K562 (cell line): Measurements from ENCODE around the gene CCDC159. TPM values are rescaled to one million over a fixed set of nuclear protein-coding genes. Genes with fewer than 3 reads are reported as not detected.

Source experiments
- AFF1 ChIP-seq, 2 experiments: fragments of 450-650 bp; IDR thresholded peaks; 2 replicates each; pipeline ENCODE4 v1.6.1; 2018; ENCODE audit warnings: mild to moderate bottlenecking in 2 of 2, low read depth in 1 of 2; ENCODE audit not compliant: partially characterized antibody in 2 of 2
- CBFA2T2 ChIP-seq: fragments of 450-650 bp; conservative IDR thresholded peaks from 2 replicates; pipeline ENCODE4 v1.6.1; 2017; ENCODE audit warnings: mild to moderate bottlenecking
- COPS2 ChIP-seq: fragments of 450-650 bp; conservative IDR thresholded peaks from 2 replicates; pipeline ENCODE4 v1.6.1; 2016; ENCODE audit warnings: mild to moderate bottlenecking, moderate library complexity
- CREB5 ChIP-seq: fragments of 250-450 bp; sonication (Bioruptor Pico); IDR thresholded peaks from 2 replicates; pipeline ENCODE4 v1.5.0; 2020; ENCODE audit warnings: mild to moderate bottlenecking
- PYGO2 ChIP-seq: fragments of 450-650 bp; IDR thresholded peaks from 2 replicates; pipeline ENCODE4 v1.6.1; 2016; ENCODE audit warnings: mild to moderate bottlenecking, missing genetic modification characterization, moderate library complexity, missing compliant biosample characterization
- SRF ChIP-seq, 2 experiments: fragments of 250-450, 450-650 bp in 1 of 2; sonication (Bioruptor Pico) in 1 of 2; sonication (generic) in 1 of 2; formaldehyde crosslinking; IDR thresholded peaks; 2 replicates each; pipeline versions ENCODE4 v1.5.0 to v1.5.1; 2020 to 2022; ENCODE audit warnings: mild to moderate bottlenecking in 1 of 2, missing genetic modification reagents in 1 of 2
- ZBTB17 ChIP-seq: fragments of 450-650 bp; formaldehyde crosslinking; IDR thresholded peaks from 2 replicates; pipeline ENCODE4 v1.4.0; 2020; ENCODE audit warnings: mild to moderate bottlenecking
- ZKSCAN1 ChIP-seq: fragments of 150-350 bp; IDR thresholded peaks from 2 replicates; pipeline ENCODE4 v1.6.1; 2016; ENCODE audit warnings: low read depth, low read length
- ZNF431 ChIP-seq: sonication (generic); formaldehyde crosslinking; IDR thresholded peaks from 2 replicates; pipeline ENCODE4 v1.8.0; 2022; ENCODE audit warnings: mild to moderate bottlenecking, missing genetic modification reagents
- polyA plus RNA-seq, 8 experiments: library from polyadenylated mRNA; depleted of rRNA in 4 of 8; stranded (reverse) in 5 of 8; unstranded in 3 of 8; fragments of >200 nt; fragmentation: Nextera tagmentation in 2 of 8; fragmentation: Illumina TruSeq in 1 of 8; extraction: Ambion mirVana in 2 of 8; extraction: Trizol in 1 of 8; gene quantifications; 2 replicates each; pipeline versions ENCODE4 v1.2.1 to v1.2.3, GENCODE V29; 2011 to 2014; ENCODE audit warnings: inconsistent platforms in 1 of 8, missing spikeins in 1 of 8
- total RNA-seq, 7 experiments: library from RNA; depleted of rRNA in 6 of 7; stranded (reverse); fragments of >200 nt in 6 of 7; fragmentation: Illumina TruSeq in 2 of 7; extraction: Trizol in 2 of 7; gene quantifications; 2 replicates each; pipeline versions ENCODE4 v1.2.1 to v1.2.3, GENCODE V29; 2011 to 2021; ENCODE audit warnings: low replicate concordance in 1 of 7
- TF ChIP-seq, protein P1 (sequence below): IDR thresholded peaks from 2 replicates; pipeline ENCODE4 v1.6.1; 2011; ENCODE audit not compliant: insufficient read length; ENCODE audit errors: extremely low read depth
- TF ChIP-seq, protein P2 (sequence below): fragments of 200-600 bp; sonication (generic); IDR thresholded peaks from one replicate; pipeline ENCODE4 v1.6.1; 2012; ENCODE audit warnings: mild to moderate bottlenecking, low read depth, low read length, inconsistent platforms

Gene CCDC159
- total and polyA plus RNA-seq, 9 of the 15 experiments (the other 6 are each of a cell fraction or from before 2014, with no cell fraction given) = 0.68 to 10.1 (median 4.7) TPM

DNA sequence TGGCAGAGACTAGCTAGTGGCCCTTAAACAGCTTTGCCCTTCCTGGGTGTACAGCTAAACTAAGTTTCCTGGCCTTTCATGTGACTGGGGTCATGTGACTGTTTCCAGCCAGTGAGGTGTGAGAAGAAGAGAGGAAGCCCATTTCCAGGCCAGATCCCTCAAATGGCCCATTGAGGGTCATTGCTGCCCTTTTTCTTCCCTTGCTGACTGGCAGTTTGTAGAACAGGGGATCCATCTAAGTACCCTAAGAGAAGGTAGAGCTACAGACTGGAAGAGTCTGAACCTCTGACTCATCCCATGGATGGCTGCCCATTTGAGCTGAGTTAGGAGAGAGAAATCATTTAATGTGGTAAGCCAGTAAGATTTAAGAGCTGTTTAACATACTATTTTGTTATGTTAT lies 30.9 kb downstream of the CCDC159 start (continued):
- TF ChIP-seq COPS2 = no peak
- no peak for TF ChIP-seq ZNF431 (CRISPR knock-in tag)
- TF ChIP-seq CREB5 = no peak
- TF ChIP-seq SRF (CRISPR knock-in tag; IDR thresholded peaks at IDR 0.05) = no peak
- TF ChIP-seq ZBTB17 (CRISPR knock-in tag) = no peak
- TF ChIP-seq CBFA2T2 = peak; percentile 84
- no peak for TF ChIP-seq ZKSCAN1
- TF ChIP-seq AFF1 (IDR thresholded peaks at IDR 0.05; ENCODE audit: low read depth in 1 of 2, partially characterized antibody in 2 of 2) = no peak
- TF ChIP-seq, protein P1, sequence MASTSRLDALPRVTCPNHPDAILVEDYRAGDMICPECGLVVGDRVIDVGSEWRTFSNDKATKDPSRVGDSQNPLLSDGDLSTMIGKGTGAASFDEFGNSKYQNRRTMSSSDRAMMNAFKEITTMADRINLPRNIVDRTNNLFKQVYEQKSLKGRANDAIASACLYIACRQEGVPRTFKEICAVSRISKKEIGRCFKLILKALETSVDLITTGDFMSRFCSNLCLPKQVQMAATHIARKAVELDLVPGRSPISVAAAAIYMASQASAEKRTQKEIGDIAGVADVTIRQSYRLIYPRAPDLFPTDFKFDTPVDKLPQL = no peak
- TF ChIP-seq, protein P2, sequence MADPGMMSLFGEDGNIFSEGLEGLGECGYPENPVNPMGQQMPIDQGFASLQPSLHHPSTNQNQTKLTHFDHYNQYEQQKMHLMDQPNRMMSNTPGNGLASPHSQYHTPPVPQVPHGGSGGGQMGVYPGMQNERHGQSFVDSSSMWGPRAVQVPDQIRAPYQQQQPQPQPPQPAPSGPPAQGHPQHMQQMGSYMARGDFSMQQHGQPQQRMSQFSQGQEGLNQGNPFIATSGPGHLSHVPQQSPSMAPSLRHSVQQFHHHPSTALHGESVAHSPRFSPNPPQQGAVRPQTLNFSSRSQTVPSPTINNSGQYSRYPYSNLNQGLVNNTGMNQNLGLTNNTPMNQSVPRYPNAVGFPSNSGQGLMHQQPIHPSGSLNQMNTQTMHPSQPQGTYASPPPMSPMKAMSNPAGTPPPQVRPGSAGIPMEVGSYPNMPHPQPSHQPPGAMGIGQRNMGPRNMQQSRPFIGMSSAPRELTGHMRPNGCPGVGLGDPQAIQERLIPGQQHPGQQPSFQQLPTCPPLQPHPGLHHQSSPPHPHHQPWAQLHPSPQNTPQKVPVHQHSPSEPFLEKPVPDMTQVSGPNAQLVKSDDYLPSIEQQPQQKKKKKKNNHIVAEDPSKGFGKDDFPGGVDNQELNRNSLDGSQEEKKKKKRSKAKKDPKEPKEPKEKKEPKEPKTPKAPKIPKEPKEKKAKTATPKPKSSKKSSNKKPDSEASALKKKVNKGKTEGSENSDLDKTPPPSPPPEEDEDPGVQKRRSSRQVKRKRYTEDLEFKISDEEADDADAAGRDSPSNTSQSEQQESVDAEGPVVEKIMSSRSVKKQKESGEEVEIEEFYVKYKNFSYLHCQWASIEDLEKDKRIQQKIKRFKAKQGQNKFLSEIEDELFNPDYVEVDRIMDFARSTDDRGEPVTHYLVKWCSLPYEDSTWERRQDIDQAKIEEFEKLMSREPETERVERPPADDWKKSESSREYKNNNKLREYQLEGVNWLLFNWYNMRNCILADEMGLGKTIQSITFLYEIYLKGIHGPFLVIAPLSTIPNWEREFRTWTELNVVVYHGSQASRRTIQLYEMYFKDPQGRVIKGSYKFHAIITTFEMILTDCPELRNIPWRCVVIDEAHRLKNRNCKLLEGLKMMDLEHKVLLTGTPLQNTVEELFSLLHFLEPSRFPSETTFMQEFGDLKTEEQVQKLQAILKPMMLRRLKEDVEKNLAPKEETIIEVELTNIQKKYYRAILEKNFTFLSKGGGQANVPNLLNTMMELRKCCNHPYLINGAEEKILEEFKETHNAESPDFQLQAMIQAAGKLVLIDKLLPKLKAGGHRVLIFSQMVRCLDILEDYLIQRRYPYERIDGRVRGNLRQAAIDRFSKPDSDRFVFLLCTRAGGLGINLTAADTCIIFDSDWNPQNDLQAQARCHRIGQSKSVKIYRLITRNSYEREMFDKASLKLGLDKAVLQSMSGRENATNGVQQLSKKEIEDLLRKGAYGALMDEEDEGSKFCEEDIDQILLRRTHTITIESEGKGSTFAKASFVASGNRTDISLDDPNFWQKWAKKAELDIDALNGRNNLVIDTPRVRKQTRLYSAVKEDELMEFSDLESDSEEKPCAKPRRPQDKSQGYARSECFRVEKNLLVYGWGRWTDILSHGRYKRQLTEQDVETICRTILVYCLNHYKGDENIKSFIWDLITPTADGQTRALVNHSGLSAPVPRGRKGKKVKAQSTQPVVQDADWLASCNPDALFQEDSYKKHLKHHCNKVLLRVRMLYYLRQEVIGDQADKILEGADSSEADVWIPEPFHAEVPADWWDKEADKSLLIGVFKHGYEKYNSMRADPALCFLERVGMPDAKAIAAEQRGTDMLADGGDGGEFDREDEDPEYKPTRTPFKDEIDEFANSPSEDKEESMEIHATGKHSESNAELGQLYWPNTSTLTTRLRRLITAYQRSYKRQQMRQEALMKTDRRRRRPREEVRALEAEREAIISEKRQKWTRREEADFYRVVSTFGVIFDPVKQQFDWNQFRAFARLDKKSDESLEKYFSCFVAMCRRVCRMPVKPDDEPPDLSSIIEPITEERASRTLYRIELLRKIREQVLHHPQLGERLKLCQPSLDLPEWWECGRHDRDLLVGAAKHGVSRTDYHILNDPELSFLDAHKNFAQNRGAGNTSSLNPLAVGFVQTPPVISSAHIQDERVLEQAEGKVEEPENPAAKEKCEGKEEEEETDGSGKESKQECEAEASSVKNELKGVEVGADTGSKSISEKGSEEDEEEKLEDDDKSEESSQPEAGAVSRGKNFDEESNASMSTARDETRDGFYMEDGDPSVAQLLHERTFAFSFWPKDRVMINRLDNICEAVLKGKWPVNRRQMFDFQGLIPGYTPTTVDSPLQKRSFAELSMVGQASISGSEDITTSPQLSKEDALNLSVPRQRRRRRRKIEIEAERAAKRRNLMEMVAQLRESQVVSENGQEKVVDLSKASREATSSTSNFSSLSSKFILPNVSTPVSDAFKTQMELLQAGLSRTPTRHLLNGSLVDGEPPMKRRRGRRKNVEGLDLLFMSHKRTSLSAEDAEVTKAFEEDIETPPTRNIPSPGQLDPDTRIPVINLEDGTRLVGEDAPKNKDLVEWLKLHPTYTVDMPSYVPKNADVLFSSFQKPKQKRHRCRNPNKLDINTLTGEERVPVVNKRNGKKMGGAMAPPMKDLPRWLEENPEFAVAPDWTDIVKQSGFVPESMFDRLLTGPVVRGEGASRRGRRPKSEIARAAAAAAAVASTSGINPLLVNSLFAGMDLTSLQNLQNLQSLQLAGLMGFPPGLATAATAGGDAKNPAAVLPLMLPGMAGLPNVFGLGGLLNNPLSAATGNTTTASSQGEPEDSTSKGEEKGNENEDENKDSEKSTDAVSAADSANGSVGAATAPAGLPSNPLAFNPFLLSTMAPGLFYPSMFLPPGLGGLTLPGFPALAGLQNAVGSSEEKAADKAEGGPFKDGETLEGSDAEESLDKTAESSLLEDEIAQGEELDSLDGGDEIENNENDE = no peak
- TF ChIP-seq PYGO2 (tag) = no peak
